DMS 273 treated with DMSO at 0.1 percent for 48 hours (cell line): ENCODE measurements around the gene KIAA0825.
"Not testable (repeated sequence)": the region's sequence is repeated elsewhere in the genome, so short reads cannot be mapped to it uniquely, and the experiment has no call there.

ENCODE experiments used
- DNase-seq: peaks from one replicate; lab custom pipeline; 2025; lab: John Stamatoyannopoulos, UW

Gene KIAA0825

GRCh38 chr5:94577466-94578245, 40.7 kb downstream of the KIAA0825 start:
- no peak for DNase-seq

GRCh38 chr5:94575196-94575595, 43.2 kb downstream of the KIAA0825 start:
- no peak for DNase-seq

- DNase-seq: not testable (repeated sequence)
Observed at GRCh38 chr5:94573349-94573748, 45.1 kb downstream of the KIAA0825 start.

GRCh38 chr5:94571415-94571814, 47.0 kb downstream of the KIAA0825 start:
- DNase-seq: no peak

DNA sequence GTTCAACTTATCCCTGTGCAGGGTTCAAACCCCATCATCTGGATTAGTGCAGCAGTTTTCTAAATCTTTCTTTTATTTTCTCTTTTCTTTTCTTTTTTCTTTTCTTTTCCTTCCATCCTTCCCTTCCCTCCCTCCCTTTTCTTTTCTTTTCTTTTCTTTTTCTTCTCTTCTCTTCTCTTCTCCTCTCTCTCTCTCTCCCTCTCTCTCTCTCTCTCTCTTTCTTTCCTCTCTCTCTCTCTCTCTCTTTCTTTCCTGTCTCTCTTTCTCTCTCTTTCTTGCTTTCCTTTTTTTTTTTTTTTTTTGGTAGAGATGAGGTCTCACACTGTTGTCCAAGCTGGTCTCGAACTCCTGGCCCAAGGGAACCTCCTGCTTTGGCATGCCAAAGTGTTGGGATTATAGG, 53.6 kb downstream of the KIAA0825 start:
- no peak for DNase-seq

DNA sequence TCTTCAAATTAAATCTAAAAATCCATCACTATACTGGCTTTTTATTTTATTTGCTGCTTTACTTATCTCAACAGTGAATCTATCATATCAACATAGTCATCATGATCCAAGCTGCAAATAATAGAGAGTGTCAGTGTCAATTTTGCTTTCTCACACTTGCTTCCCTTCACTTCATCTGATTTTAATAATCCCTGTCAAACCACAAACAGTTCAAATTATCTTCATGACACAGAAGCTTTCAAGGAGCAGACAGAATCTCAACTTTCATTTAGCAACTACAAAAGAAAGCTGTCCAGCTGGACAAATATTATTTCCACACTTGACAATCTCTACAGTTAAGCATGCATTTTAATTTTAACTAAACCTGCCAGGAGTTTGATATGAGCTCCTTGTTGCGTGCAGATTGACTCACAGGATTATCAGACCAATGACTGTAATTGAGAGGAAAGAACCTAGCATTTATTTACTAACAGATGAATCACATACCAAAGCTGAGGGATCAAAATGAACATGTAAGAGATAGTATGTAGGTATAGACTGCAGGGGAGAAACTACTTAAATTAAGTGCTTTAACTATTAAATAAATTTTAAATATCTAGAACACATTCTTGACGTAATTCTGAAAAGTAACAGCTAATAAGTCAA, 56.0 kb downstream of the KIAA0825 start:
- no peak for DNase-seq

GRCh38 chr5:94558028-94558427, 60.4 kb downstream of the KIAA0825 start:
- DNase-seq: no peak

DNA sequence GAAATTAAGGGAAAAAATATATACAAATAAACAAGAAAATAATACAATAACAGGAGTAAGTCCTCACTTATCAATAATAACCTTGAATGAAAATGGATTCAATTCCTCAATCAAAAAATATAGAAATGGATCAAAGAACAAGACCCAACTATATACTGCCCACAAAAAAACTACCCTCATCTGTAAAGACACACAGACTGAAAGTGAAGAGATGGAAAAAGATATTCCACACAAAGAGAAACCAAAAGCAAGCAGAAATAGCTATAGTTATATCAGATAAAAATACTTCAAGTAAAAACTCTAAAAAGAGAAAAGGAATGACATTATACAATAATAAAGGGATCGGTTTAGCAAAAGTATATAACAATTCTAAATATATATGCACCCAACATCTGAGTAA, 66.5 kb downstream of the KIAA0825 start:
- DNase-seq: no peak

GRCh38 chr5:94545870-94546625, 72.4 kb downstream of the KIAA0825 start:
- no peak for DNase-seq

DNA sequence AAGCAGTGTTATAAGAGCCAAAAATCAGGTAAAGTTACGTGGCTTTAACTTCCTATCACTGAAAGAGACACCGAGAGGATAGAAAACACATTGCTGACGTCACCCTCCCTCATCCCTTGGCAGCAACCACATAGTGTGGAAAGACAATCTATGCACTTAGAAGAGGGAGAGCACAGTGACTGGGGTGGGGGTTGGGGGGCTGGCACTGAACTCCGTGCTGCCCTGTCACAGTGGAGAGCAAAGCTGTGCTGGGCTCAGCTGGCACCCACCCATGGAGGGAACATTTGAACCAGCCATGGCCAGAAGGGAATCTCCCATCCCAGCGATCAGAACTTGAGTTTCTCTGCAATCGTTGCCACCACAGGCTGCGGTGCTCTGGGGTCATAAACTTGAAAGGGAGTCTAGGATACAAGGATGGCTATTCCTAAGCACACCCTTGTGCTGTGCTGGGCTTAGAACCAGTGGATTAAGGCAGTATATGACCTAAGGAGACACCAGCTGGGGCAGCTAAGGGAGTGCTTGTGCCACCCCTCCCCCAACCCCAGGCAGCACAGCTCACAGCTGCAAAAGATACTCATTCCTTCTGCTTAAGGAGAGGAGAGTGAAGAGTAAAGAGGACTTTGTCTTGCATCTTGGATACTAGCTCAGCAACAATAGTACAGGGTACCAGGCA, 73.4 kb downstream of the KIAA0825 start:
- no peak for DNase-seq

DNA sequence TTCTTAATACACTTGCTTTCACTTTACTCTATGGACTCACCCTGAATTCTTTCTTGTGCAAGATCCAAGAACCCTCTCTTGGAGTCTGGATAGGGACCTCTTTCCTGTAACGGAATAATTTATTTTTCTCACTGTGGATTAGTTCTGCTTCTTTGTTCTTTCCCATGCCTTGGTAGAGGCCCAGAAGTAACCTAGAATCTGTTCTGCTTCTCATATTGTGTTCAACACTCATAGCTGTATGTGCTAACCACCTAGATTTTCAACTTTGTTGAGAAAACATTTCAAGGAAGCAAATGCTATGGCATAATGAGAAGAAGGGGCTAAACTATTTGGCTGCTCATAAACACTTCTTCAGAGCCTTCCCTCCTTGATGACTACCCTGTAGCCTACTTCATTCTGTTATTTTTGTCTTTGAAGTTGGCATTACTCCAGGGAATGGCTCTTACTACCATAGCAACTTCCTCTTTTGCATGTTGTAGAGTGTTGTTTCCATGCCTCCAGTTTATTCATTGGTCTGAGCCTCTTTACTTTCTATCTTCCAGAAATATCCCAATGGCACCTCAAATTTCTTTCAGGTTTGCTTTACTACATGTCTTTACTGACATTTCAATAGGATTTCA, 74.3 kb downstream of the KIAA0825 start:
- no peak for DNase-seq

DNA sequence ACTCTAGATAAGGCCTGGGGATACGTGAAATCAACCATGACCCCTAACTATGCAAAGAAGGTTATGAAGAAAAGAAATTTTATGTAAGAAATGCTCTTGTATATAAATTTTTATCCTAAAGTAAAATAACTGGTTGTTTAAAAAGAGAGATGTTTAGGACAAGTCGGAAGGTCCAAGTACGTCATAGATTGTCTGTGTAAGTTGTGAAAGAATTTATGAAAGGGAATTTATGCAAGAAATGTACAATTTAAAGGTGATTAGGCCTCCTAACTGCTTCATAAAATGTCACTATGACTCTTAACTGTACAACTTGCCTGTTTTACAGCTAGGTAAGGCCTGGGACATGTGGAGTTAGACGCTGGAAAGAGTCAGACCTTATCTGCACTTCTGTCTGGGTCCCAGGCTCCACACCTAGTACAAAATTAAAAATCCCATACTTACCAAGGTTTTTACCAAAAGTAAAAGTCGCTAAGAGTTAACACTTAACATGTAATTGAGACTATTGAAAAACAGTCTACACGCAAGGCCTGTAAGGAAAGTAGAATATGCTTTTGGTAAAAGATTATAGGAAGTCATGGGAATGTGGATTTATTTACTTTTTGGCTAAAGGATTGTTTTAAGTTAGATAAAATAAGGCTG, 77.4 kb downstream of the KIAA0825 start:
- no peak for DNase-seq

DNA sequence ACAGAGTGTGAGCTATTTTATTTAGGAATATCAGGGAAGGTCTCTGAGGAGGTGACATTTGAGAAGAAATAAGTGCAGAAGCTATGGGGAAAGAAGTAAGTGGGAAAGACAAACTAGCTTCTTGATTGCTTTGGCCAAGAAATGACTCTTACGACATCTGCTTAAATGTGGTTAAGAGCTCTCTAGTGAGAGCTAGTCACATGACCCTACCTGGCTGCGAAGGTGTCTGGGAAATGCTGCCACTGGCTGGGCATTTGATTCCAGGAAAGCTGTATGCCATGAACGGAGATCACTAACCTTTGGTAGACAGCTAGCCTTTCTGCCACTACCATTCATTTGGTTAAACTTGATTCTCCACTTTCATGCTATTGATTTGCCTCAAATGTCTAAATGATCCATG, 80.1 kb downstream of the KIAA0825 start:
- DNase-seq: no peak

GRCh38 chr5:94526706-94527105, 91.7 kb downstream of the KIAA0825 start:
- DNase-seq: no peak

- DNase-seq: no peak
Observed at GRCh38 chr5:94524841-94525697, 93.3 kb downstream of the KIAA0825 start.

- DNase-seq: no peak
Observed at GRCh38 chr5:94523018-94523417, 95.4 kb downstream of the KIAA0825 start.

DNA sequence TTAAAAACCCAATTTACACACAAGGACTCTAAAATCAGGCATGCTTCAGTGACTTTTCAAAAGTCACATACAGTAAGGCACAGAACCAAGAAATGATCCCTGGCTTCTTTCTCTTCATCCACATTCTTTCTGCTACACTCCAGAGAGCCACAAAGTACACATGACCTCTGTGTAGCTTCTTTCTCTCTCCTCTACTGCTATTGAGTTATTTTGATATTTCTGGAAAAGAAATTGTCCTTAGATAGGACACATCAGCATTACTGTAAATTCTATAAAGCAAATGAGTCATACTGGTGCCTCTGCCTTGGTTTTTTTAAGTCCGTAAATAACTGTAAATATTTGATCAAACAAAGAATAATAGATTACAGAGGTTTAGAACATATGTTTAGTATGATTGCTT, 96.3 kb downstream of the KIAA0825 start:
- no peak for DNase-seq

DNA sequence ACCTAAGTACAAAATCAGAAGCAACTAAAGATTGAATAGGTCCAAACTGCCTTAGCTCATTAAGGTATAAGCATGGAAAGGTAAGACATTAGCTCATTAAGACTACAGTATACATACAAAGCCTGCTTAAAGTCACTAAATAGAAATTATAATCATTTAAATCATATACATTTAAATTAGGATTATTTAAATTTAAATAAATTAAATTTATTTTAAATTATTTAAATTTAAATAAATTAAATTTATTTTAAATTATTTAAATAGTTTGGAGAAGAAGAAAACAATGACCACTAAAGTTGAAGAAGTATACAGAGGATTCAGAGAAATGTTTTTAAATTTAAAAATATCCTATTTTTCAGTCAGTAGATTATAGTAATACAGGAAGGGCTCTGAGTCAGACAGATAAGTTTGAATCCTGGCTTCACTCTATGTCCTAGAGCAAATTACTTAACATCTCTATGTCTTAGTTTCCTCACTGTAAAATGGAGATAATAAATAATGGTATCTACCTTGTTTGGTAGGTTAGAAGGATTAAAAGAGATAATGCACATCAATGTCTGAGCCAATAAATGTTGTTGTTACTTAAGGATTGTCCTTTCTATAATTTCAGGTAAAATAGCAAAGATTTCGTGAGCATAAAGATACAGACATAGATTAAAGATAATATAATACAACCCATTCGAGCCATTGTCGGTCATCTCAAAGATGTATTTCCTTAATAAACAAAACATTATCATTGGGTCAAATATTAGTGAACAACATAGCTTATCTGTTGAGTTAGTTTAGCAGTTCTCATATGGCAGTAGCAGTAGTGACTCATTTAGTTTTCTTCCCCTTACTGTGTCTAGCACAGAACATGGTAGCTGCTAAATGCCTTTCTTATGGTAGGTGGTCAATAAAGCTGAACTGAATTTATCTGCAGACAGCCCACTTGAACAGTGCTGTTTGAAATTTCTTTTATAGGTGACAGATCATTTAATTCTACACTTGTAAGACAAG, 100.6 kb downstream of the KIAA0825 start:
- DNase-seq: no peak

- no peak for DNase-seq
Observed at GRCh38 chr5:94516148-94516547, 102.3 kb downstream of the KIAA0825 start.
